ENCODE data around the gene ACP5. TPM values are rescaled to one million over a fixed set of nuclear protein-coding genes. Genes with fewer than 3 reads are reported as not detected.

ACP5 gene
- total and polyA plus RNA-seq, 2 of the 8 experiments (the other 6 are each of a cell fraction or from before 2014, with no cell fraction given): 9.0 to 14.3 TPM

GRCh38 chr19:11563532-11563931 is 13.9 kb downstream of the ACP5 start (continued):
- TF ChIP-seq CHD7 (IDR thresholded peaks at IDR 0.05; ENCODE audit: insufficient replicate concordance, low read length) (no peak), E2F6 (IDR thresholded peaks at IDR 0.05) (no peak), RXRA (IDR thresholded peaks at IDR 0.05; ENCODE audit: insufficient read depth, low read depth, low read length) (no peak), TCF12 (IDR thresholded peaks at IDR 0.05; ENCODE audit: low read depth, low read length) (no peak), JUN (IDR thresholded peaks at IDR 0.05; ENCODE audit: low read depth, low read length) (no peak), TAF7 (optimal IDR thresholded peaks at IDR 0.05; ENCODE audit: borderline replicate concordance, low read depth, low read length) (no peak), TAF1 (IDR thresholded peaks at IDR 0.05; ENCODE audit: low read depth, low read length) (no peak), BCL11A (IDR thresholded peaks at IDR 0.05; ENCODE audit: low read depth in 2 of 2, low read length in 2 of 2) (no peak), EGR1 (IDR thresholded peaks at IDR 0.05; ENCODE audit: borderline replicate concordance, low read depth, low read length) (no peak), NRF1 (IDR thresholded peaks at IDR 0.05; ENCODE audit: low read depth, low read length) (no peak), SP1 (IDR thresholded peaks at IDR 0.05; ENCODE audit: low read depth, low read length) (no peak), HDAC6 (IDR thresholded peaks at IDR 0.05; ENCODE audit: low read depth, low read length) (no peak)

Measured in H1 (cell line).